ENCODE results near the gene DYSF.
A peak's percentile ranks its signal among the peaks of the same experiment; 100 is the strongest.

Gene DYSF

GRCh38 chr2:71691747-71692441 is 238.5 kb downstream of the DYSF start:
- Histone ChIP-seq H3K4me3 (ENCODE audit: low read depth in 1 of 2, low read length in 1 of 2) (no peak overlapping the region), H3K9me3 (no peaks in the 10 kb centered on the region), H3K27ac (peak overlapping the region; percentile 13), H3K36me3 (peaks cover 42% of the 10 kb centered on the region), H3K4me1 (ENCODE audit: control insufficient read depth in 1 of 2, insufficient read depth in 1 of 2, low read depth in 1 of 2, low read length in 1 of 2) (no peaks in the 10 kb centered on the region), H3K27me3 (peaks cover 10% of the 10 kb centered on the region)
- TF ChIP-seq, protein P1, sequence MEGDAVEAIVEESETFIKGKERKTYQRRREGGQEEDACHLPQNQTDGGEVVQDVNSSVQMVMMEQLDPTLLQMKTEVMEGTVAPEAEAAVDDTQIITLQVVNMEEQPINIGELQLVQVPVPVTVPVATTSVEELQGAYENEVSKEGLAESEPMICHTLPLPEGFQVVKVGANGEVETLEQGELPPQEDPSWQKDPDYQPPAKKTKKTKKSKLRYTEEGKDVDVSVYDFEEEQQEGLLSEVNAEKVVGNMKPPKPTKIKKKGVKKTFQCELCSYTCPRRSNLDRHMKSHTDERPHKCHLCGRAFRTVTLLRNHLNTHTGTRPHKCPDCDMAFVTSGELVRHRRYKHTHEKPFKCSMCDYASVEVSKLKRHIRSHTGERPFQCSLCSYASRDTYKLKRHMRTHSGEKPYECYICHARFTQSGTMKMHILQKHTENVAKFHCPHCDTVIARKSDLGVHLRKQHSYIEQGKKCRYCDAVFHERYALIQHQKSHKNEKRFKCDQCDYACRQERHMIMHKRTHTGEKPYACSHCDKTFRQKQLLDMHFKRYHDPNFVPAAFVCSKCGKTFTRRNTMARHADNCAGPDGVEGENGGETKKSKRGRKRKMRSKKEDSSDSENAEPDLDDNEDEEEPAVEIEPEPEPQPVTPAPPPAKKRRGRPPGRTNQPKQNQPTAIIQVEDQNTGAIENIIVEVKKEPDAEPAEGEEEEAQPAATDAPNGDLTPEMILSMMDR (IDR thresholded peaks at IDR 0.05): no peak

GRCh38 chr2:71692621-71693277 is 239.4 kb downstream of the DYSF start:
- Histone ChIP-seq H3K4me3 (ENCODE audit: low read depth in 1 of 2, low read length in 1 of 2) (no peak overlapping the region), H3K36me3 (peaks cover 34% of the 10 kb centered on the region), H3K27ac (no peak overlapping the region), H3K4me1 (ENCODE audit: control insufficient read depth in 1 of 2, insufficient read depth in 1 of 2, low read depth in 1 of 2, low read length in 1 of 2) (no peaks in the 10 kb centered on the region), H3K27me3 (peaks cover 15% of the 10 kb centered on the region), H3K9me3 (no peaks in the 10 kb centered on the region)
- TF ChIP-seq, protein P1 (IDR thresholded peaks at IDR 0.05): no peak

- Histone ChIP-seq H3K9me3 (no peaks in the 10 kb centered on the region), H3K36me3 (peaks cover 25% of the 10 kb centered on the region), H3K4me1 (ENCODE audit: control insufficient read depth in 1 of 2, insufficient read depth in 1 of 2, low read depth in 1 of 2, low read length in 1 of 2) (no peaks in the 10 kb centered on the region), H3K4me3 (ENCODE audit: low read depth in 1 of 2, low read length in 1 of 2) (no peak overlapping the region), H3K27ac (no peak overlapping the region), H3K27me3 (peaks cover 15% of the 10 kb centered on the region)
- TF ChIP-seq, protein P1 (IDR thresholded peaks at IDR 0.05): no peak
Observed at GRCh38 chr2:71693286-71694270, 240.2 kb downstream of the DYSF start.

DNA sequence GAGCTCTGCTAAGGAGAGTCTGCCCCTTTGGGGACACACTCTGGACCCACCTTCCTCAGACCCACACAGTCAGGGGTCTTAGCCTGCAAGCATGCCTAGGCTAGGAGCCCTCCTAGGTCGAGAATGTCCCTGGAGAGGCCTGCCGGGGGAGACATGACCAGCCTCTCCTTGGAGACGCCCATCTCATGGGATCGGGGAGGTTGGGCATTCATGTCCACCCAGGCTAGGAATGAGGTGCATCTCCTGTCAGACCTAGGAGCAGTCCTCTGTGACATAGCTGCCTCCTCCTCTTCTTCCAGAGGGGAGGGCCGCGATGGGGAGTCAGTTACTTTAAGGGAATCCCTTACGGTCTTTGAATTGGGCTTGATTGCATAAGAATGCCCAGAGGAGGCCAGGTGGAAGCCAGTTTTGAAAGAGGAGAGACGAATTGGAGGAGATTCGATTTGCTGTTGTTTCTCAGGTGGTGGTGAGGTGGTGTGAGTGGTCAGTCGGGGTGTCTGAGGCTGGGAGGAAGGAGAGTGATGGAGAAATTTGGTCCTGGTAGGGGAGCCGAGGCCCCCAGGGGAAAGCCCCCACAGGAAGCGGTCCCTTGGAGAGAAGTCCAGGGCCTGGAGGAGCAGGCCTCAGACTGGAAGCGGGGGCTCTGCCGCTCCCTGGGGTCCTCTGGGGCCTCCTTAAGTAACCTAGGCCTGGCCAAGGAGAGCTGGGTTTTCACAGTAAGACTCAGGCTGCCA is 241.3 kb downstream of the DYSF start:
- Histone ChIP-seq H3K27me3 (peaks cover 15% of the 10 kb centered on the region), H3K9me3 (no peaks in the 10 kb centered on the region), H3K4me1 (ENCODE audit: control insufficient read depth in 1 of 2, insufficient read depth in 1 of 2, low read depth in 1 of 2, low read length in 1 of 2) (no peaks in the 10 kb centered on the region), H3K27ac (no peak overlapping the region), H3K36me3 (peaks cover 14% of the 10 kb centered on the region), H3K4me3 (ENCODE audit: low read depth in 1 of 2, low read length in 1 of 2) (no peak overlapping the region)
- TF ChIP-seq, protein P1 (IDR thresholded peaks at IDR 0.05): no peak
